ENCODE results near the gene NISCH.

- TF ChIP-seq CTCF (IDR thresholded peaks at IDR 0.05) (no peak), POLR2A (IDR thresholded peaks at IDR 0.05) (no peak)
Measured at GRCh38 chr3:52494445-52494844, 39.0 kb downstream of the NISCH start.

Measured in testis (tissue), 2 donors.